HepG2 (cell line): Measurements from ENCODE around the gene IPCEF1. TPM values are rescaled to one million over a fixed set of nuclear protein-coding genes. Genes with fewer than 3 reads are reported as not detected.

ENCODE experiments used
- PTBP1 ChIP-seq: fragments of 200-400 bp; formaldehyde crosslinking; IDR thresholded peaks from 2 replicates; pipeline ENCODE4 v1.6.1; 2018; ENCODE audit warnings: low read length, low read depth; ENCODE audit not compliant: poor library complexity, severe bottlenecking
- STAT5B ChIP-seq: sonication (generic); formaldehyde crosslinking; IDR thresholded peaks from 2 replicates; pipeline ENCODE4 v1.4.0; 2020; ENCODE audit warnings: missing genetic modification reagents
- ZBTB42 ChIP-seq: sonication (generic); formaldehyde crosslinking; IDR thresholded peaks from 2 replicates; pipeline ENCODE4 v1.5.0; 2020; ENCODE audit warnings: mild to moderate bottlenecking, missing genetic modification reagents
- ZFAT ChIP-seq: sonication (generic); formaldehyde crosslinking; conservative IDR thresholded peaks from 2 replicates; pipeline ENCODE4 v1.8.1; 2023; ENCODE audit warnings: missing genetic modification reagents, inconsistent platforms
- ZMYM4 ChIP-seq: sonication (generic); formaldehyde crosslinking; IDR thresholded peaks from 2 replicates; pipeline ENCODE4 v1.8.1; 2023; ENCODE audit warnings: mild to moderate bottlenecking, missing genetic modification reagents
- ZNF562 ChIP-seq: sonication (generic); formaldehyde crosslinking; IDR thresholded peaks from 2 replicates; pipeline ENCODE4 v1.8.0; 2022; ENCODE audit warnings: missing genetic modification reagents, borderline replicate concordance
- ZNF747 ChIP-seq: sonication (generic); formaldehyde crosslinking; IDR thresholded peaks from 2 replicates; pipeline ENCODE4 v1.8.1; 2023; ENCODE audit warnings: missing genetic modification reagents, mild to moderate bottlenecking, borderline replicate concordance
- polyA plus RNA-seq, 8 experiments: library from polyadenylated mRNA; depleted of rRNA in 3 of 8; stranded (reverse) in 7 of 8; unstranded in 1 of 8; fragments of >200 nt; fragmentation: Illumina TruSeq in 4 of 8; extraction: Trizol in 4 of 8; gene quantifications; 2 replicates each; pipeline versions ENCODE4 v1.2.1 to v1.2.3, GENCODE V29; 2011 to 2016; ENCODE audit warnings: low read depth in 4 of 8, missing spikeins in 1 of 8, mixed read lengths in 1 of 8; ENCODE audit not compliant: insufficient read depth in 1 of 8
- total RNA-seq, 5 experiments: library from RNA; depleted of rRNA; stranded (reverse); fragments of >200 nt; fragmentation: Illumina TruSeq; extraction: Trizol; gene quantifications; 2 replicates each; pipeline ENCODE4 v1.2.3, GENCODE V29; 2016; ENCODE audit warnings: low read depth in 1 of 5
- TF ChIP-seq, protein P1 (sequence below): sonication (generic); formaldehyde crosslinking; IDR thresholded peaks from 2 replicates; pipeline ENCODE4 v1.4.0; 2020; ENCODE audit warnings: mild to moderate bottlenecking, missing genetic modification reagents
- TF ChIP-seq, protein P2 (sequence below): sonication (generic); formaldehyde crosslinking; IDR thresholded peaks from 2 replicates; pipeline ENCODE4 v1.5.0; 2020; ENCODE audit warnings: missing genetic modification reagents, mild to moderate bottlenecking, borderline replicate concordance
- TF ChIP-seq, protein P3 (sequence below): sonication (generic); formaldehyde crosslinking; IDR thresholded peaks from 2 replicates; pipeline ENCODE4 v1.5.1; 2020; ENCODE audit warnings: mild to moderate bottlenecking, missing genetic modification reagents

Gene IPCEF1
- total and polyA plus RNA-seq, 2 of the 13 experiments (the other 11 are each of a cell fraction or from before 2014, with no cell fraction given) = 0.03 TPM; not detected in 1

DNA sequence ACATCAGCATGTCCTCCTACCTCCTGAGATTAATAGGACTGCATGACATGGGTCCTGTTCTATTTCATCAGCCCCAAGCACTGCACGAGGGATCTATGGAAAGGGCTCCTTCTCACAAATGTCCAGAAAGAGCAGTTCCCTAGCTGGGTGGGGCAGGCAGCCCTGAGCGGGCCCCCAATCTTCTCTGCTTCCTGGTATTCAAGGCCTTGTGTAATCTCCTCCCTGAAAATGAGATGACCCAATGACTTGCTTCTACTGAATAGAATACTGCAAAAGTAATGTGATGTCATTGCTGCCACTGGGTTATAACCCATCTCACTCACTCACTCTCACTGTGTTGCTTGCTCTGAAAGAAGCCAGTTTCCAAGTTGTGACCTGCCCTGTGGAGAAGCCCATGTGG, 191.1 kb downstream of the IPCEF1 start (continued):
- TF ChIP-seq, protein P1, sequence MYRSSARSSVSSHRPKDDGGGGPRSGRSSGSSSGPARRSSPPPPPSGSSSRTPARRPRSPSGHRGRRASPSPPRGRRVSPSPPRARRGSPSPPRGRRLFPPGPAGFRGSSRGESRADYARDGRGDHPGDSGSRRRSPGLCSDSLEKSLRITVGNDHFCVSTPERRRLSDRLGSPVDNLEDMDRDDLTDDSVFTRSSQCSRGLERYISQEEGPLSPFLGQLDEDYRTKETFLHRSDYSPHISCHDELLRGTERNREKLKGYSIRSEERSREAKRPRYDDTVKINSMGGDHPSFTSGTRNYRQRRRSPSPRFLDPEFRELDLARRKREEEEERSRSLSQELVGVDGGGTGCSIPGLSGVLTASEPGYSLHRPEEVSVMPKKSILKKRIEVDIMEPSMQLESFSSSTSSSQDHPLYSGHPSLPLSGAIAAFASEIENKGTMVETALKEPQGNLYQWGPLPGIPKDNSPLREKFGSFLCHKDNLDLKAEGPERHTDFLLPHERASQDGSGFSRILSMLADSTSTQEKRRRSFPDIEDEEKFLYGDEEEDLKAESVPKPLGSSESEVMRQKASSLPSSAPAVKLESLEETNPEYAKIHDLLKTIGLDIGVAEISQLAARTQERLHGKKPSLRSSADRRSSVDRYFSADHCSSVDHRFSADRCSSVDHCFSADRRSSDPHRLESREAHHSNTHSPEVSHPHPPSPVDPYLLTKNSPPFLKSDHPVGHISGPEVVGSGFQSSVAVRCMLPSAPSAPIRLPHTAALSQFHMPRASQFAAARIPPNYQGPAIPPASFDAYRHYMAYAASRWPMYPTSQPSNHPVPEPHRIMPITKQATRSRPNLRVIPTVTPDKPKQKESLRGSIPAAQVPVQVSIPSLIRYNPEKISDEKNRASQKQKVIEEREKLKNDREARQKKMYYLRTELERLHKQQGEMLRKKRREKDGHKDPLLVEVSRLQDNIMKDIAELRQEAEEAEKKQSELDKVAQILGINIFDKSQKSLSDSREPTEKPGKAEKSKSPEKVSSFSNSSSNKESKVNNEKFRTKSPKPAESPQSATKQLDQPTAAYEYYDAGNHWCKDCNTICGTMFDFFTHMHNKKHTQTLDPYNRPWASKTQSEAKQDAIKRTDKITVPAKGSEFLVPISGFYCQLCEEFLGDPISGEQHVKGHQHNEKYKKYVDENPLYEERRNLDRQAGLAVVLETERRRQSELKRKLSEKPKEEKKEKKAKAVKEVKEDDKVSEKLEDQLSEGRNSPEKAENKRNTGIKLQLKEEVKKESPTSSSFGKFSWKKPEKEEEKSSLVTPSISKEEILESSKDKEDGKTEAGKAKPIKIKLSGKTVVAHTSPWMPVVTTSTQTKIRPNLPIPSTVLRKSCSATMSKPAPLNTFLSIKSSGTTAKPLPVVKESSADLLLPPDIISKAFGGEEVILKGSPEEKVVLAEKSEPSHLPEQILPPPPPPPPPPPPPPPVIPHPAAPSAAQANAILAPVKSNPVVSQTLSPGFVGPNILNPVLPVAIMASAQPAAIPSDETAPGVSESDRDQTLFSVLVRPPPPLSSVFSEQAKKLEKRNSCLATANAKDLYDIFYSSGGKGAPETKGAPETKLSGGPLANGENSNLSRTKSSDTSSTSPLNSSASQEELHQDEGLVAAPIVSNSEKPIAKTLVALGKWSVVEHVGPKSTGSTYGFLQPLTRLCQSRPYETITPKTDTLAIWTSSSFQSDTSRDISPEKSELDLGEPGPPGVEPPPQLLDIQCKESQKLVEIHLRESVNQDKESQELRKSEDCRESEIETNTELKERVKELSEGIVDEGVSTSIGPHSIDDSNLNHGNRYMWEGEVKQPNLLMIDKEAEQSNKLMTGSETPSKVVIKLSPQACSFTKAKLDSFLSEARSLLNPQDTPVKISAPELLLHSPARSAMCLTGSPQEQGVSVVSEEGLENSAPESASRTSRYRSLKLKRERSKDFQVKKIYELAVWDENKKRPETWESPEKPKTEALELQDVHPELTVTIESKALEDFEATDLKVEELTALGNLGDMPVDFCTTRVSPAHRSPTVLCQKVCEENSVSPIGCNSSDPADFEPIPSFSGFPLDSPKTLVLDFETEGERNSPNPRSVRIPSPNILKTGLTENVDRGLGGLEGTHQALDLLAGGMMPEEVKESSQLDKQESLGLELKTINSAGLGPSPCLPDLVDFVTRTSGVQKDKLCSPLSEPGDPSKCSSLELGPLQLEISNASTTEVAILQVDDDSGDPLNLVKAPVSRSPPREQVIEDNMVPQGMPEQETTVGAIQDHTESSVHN (CRISPR knock-in tag) = no peak
- TF ChIP-seq ZMYM4 (CRISPR knock-in tag) = no peak
- TF ChIP-seq, protein P2, sequence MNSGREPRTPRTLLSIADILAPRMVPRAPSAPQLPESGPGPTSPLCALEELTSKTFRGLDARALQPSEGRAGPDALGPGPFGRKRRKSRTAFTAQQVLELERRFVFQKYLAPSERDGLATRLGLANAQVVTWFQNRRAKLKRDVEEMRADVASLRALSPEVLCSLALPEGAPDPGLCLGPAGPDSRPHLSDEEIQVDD (CRISPR knock-in tag) = no peak
- TF ChIP-seq, protein P3, sequence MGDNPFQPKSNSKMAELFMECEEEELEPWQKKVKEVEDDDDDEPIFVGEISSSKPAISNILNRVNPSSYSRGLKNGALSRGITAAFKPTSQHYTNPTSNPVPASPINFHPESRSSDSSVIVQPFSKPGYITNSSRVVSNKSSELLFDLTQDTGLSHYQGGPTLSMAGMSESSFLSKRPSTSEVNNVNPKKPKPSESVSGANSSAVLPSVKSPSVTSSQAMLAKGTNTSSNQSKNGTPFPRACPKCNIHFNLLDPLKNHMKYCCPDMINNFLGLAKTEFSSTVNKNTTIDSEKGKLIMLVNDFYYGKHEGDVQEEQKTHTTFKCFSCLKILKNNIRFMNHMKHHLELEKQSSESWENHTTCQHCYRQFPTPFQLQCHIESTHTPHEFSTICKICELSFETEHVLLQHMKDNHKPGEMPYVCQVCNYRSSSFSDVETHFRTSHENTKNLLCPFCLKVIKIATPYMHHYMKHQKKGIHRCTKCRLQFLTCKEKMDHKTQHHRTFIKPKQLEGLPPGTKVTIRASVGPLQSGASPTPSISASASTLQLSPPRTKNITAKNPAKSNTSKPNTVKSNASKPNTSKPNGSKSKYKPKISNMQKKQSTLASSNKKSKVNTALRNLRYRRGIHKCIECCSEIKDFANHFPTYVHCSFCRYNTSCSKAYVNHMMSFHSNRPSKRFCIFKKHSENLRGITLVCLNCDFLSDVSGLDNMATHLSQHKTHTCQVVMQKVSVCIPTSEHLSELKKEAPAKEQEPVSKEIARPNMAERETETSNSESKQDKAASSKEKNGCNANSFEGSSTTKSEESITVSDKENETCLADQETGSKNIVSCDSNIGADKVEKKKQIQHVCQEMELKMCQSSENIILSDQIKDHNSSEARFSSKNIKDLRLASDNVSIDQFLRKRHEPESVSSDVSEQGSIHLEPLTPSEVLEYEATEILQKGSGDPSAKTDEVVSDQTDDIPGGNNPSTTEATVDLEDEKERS (CRISPR knock-in tag) = no peak
- no peak for TF ChIP-seq ZNF562 (CRISPR knock-in tag)
- TF ChIP-seq ZFAT (CRISPR knock-in tag) = no peak
- TF ChIP-seq PTBP1 = no peak
- no peak for TF ChIP-seq STAT5B (CRISPR knock-in tag)
- TF ChIP-seq ZBTB42 (CRISPR knock-in tag) = no peak
- no peak for TF ChIP-seq ZNF747 (CRISPR knock-in tag)
